HG03442 (cell line): ENCODE results near the gene DND1.
A peak's percentile ranks its signal among the peaks of the same experiment; 100 is the strongest.
"Not testable (repeated sequence)": the region's sequence is repeated elsewhere in the genome, so short reads cannot be mapped to it uniquely, and the experiment has no call there.

Experiments
- ATAC-seq: cut with Tn5 transposase; IDR thresholded peaks from one replicate; pipeline ENCODE4 v1.9.1; 2021; ENCODE audit warnings: mild to moderate bottlenecking, moderate library complexity; ENCODE audit not compliant: unreplicated experiment

The DND1 gene

DNA sequence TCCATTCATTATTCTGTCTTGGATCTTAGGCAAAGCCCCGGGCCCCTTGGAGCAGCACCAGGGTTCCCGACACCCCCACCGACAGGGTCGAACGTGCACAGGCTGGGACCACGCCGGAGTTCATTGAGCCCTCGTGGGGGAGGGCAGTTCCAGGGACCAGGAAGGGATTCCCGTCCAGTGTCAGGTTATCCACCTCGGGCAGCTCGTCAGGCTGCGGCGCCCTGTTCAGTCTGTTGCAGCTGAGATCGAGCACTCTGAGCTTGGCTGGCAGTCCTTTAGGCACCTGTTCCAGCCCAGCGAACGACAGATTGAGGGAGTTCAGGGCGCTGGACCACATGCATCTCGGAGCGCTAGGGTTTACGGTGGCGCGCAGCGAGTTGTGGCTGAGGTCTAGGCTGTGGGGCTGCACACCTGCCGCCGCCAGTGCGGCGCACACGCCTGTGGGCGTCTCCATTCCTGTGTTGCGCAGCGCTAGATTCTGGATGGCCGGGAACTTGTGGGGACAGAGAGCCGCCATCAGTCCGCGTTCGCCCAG lies 41.5 kb downstream of the DND1 start:
- peak; percentile 35 for ATAC-seq

DNA sequence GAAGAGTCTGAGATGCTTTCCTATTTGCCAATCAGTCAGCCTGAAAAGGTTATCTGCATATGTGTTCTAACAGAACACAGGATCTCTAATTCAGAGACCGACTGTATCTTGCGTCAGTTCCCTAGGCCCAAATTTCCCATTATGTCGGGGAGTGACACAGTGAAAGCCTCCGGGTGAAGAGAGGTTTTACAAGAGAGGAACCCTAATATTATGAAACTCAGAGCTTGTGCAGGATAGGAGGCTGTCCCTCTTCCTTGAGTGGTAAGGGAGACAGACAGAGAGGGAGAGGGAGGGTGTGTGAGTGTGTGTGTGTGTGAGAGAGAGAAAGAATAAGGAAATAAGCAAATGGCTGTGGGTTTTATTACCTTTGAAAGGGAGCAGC lies 42.3 kb downstream of the DND1 start:
- ATAC-seq = no peak

DNA sequence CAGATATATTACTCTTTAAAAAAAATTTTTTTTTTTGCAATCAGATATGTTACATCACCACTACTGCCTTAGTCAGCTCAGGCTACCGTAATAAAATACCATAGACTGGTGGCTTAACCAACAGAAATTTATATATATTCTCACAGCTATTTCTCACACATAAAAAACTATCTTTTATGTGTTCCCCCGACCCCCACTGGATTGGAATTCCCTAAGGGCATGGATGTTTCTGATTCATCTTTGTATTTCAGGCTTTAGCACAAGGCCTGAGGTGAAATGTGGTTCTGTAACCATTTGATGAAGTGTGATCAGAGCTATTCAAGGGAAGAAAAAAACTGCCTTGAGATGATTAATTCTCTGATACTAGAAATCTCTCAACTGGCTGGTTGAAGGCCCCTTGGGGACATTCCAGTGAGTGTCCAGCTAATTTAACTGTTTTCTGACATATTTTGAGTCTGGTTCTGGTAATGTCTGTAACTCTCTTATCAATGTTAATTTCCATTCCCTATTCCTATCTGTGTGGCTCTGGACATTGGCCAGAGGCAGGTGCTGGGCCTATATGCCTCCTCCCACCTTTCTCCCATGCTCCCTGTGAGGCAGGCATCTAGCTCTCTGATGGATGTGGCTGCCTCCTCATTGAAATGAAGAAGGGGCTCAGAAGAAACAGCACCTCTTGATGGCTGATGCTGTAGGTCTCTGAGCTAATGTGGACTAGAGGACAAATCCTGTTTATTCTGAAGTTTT lies 42.9 kb downstream of the DND1 start:
- ATAC-seq = no peak

DNA sequence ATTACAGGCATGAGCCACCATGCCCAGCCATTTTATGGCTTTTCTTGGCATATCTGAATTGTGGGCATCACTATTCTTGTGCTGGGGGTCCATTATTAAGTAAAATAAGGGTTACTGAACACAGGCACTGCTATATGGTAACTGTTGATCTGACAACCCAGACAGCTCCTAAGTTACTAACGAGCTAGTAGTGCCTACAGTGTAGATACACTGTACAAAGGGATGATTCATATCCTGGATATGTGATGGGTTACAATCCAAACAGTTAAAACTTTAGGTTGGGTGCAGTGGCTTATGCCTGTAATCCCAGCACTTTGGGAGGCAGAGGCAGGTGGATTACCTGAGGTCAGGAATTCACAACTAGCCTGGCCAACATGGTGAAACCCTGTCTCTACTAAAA lies 44.7 kb downstream of the DND1 start:
- no peak for ATAC-seq

DNA sequence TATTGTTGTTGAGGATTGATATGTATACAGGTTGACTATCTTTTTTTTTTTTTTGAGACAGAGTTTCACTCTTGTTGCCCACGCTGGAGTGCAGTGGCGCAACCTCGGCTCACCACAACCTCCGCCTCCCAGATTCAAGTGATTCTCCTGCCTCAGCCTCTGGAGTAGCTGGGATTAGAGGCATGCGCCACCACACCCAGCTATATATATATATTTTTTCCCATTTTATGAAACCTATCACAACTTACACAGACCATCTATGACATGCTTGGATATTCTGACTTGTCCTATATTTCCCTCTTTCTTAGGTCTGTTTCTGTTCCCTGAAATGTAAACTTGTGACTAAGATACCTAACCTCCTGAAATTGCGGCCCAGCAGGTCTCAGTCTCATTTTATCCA lies 45.4 kb downstream of the DND1 start:
- ATAC-seq = no peak

DNA sequence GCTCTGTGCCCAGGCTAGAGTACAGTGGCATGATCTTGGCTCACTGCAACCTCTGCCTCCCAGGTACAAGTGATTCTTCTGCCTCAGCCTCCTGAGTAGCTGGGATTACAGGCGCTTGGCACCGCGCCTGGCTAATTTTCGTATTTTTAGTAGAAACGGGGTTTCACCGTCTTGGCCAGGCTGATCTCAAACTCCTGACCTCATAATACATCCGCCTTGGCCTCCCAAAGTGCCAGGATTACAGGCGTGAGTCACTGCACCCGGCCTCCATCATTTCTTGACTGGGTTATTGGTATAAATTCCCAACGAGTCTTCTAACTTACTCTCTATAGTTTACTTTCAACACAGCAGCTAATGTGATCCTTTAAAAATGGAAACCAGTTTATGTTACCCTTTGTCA lies 48.5 kb downstream of the DND1 start:
- not testable (repeated sequence) for ATAC-seq

DNA sequence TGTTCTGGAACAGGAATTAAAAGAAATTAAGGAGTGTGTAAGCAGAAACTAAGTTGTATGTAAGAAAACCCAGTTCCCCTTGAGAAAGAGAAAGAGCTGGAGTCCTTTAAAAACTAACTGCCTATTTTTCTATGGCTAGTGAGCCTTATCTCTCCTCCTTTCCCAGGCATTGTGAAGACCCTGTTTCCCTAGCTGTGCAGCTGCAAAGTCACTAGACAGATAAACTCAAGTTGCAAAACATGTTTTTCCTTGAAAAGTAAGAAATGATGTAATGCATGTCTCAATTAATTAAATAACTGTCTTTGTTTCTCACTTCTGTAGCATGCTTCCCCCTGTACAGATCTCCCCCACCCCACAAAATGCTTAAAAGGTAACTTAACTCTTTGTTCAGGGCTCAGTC lies 50.3 kb downstream of the DND1 start:
- ATAC-seq = not testable (repeated sequence)

DNA sequence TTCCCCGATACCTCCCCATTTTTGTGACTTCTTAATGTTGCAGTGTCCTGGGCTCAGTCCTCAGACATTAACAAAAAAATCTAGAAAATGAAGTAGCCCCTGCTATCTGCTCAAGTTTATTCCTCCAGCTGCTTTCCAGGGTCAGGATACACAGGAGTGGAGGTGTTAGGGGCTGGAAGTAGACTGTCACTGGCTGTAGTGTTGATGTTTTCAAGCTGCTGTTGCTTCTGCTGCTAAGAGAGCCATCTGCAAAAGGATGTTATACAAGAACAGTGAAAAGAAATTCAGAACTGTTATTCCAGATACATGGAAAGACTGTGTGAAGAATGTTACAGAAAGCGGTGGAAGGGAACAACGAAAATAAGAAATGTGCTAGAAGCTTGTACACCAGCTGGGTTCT lies 51.1 kb downstream of the DND1 start:
- no peak for ATAC-seq
